ENCODE measurements around the gene MSGN1.

Gene MSGN1

GRCh38 chr2:17851731-17852585 is 35.7 kb downstream of the MSGN1 start:
- no peak overlapping the region for H3K4me3 ChIP-seq (ENCODE audit: low read length)

GRCh38 chr2:17853799-17854198 is 37.5 kb downstream of the MSGN1 start:
- WGBS: 73% methylated on average over 3 of the region's 4 CpGs
- Histone ChIP-seq H3K4me3 (ENCODE audit: low read length) (no peak overlapping the region), H3K27me3 (ENCODE audit: insufficient read depth, low read length) (no peaks in the 10 kb centered on the region), H3K27ac (ENCODE audit: low read depth, low read length) (no peak overlapping the region), H3K9me3 (ENCODE audit: insufficient read depth, low read depth, low read length) (no peaks in the 10 kb centered on the region), H3K9ac (ENCODE audit: low read depth, low read length) (no peak overlapping the region), H3K4me1 (ENCODE audit: insufficient read depth, low read length) (no peaks in the 10 kb centered on the region), H3K36me3 (ENCODE audit: insufficient read depth, low read length) (no peaks in the 10 kb centered on the region)

More at GRCh38 chr2:17851731-17852585, 35.7 kb downstream of the MSGN1 start:
- H3K27ac ChIP-seq (ENCODE audit: low read depth, low read length): no peak overlapping the region
- 55% methylated on average over 9 of the region's 9 CpGs for WGBS
- H3K4me1 ChIP-seq (ENCODE audit: insufficient read depth, low read length): no peaks in the 10 kb centered on the region
- H3K36me3 ChIP-seq (ENCODE audit: insufficient read depth, low read length): no peaks in the 10 kb centered on the region
- no peak overlapping the region for H3K9ac ChIP-seq (ENCODE audit: low read depth, low read length)
- H3K9me3 ChIP-seq (ENCODE audit: insufficient read depth, low read depth, low read length): no peaks in the 10 kb centered on the region
- no peaks in the 10 kb centered on the region for H3K27me3 ChIP-seq (ENCODE audit: insufficient read depth, low read length)

- H3K27me3 ChIP-seq (ENCODE audit: insufficient read depth, low read length): no peaks in the 10 kb centered on the region
Observed at GRCh38 chr2:17857021-17857420, 40.8 kb downstream of the MSGN1 start.

GRCh38 chr2:17858064-17858463 is 41.8 kb downstream of the MSGN1 start:
- no peaks in the 10 kb centered on the region for H3K36me3 ChIP-seq (ENCODE audit: insufficient read depth, low read length)
- no peak overlapping the region for H3K9ac ChIP-seq (ENCODE audit: low read depth, low read length)
- H3K4me1 ChIP-seq (ENCODE audit: insufficient read depth, low read length): no peaks in the 10 kb centered on the region
- no peaks in the 10 kb centered on the region for H3K27me3 ChIP-seq (ENCODE audit: insufficient read depth, low read length)
- H3K27ac ChIP-seq (ENCODE audit: low read depth, low read length): no peak overlapping the region
- WGBS: 85% methylated on average over 1 of the region's 1 CpG
- H3K9me3 ChIP-seq (ENCODE audit: insufficient read depth, low read depth, low read length): no peaks in the 10 kb centered on the region
- H3K4me3 ChIP-seq (ENCODE audit: low read length): no peak overlapping the region

More at GRCh38 chr2:17857021-17857420, 40.8 kb downstream of the MSGN1 start:
- Histone ChIP-seq H3K9me3 (ENCODE audit: insufficient read depth, low read depth, low read length) (no peaks in the 10 kb centered on the region), H3K27ac (ENCODE audit: low read depth, low read length) (no peak overlapping the region), H3K4me1 (ENCODE audit: insufficient read depth, low read length) (no peaks in the 10 kb centered on the region), H3K4me3 (ENCODE audit: low read length) (no peak overlapping the region), H3K36me3 (ENCODE audit: insufficient read depth, low read length) (no peaks in the 10 kb centered on the region), H3K9ac (ENCODE audit: low read depth, low read length) (no peak overlapping the region)
- WGBS: 48% methylated on average over 3 of the region's 3 CpGs

DNA sequence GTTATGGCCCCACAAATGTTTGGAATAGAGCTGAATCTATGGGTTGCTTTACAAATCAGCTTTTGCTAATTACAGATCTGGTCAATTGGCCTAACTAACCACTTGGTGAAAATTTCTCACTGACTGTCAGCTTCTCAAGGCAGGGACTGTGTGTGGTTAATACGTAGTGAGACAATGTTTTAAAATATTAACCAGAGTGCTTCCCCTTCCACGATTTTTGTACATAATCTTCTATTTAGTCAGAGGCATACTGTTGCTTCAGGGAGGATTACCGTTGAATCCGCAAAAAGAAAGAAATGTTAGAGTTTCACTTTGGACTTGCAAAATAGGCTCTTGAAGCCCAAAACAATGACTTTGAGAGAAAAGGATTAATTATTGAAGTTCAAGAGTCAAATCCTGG is 47.3 kb downstream of the MSGN1 start:
- no peaks in the 10 kb centered on the region for H3K9me3 ChIP-seq (ENCODE audit: insufficient read depth, low read depth, low read length)
- 73% methylated on average over 4 of the region's 4 CpGs for WGBS
- H3K27me3 ChIP-seq (ENCODE audit: insufficient read depth, low read length): no peaks in the 10 kb centered on the region
- H3K4me3 ChIP-seq (ENCODE audit: low read length): no peak overlapping the region
- no peak overlapping the region for H3K27ac ChIP-seq (ENCODE audit: low read depth, low read length)
- H3K4me1 ChIP-seq (ENCODE audit: insufficient read depth, low read length): no peaks in the 10 kb centered on the region
- no peaks in the 10 kb centered on the region for H3K36me3 ChIP-seq (ENCODE audit: insufficient read depth, low read length)
- no peak overlapping the region for H3K9ac ChIP-seq (ENCODE audit: low read depth, low read length)

GRCh38 chr2:17864676-17865075 is 48.4 kb downstream of the MSGN1 start:
- Histone ChIP-seq H3K4me1 (ENCODE audit: insufficient read depth, low read length) (no peaks in the 10 kb centered on the region), H3K27ac (ENCODE audit: low read depth, low read length) (no peak overlapping the region), H3K9me3 (ENCODE audit: insufficient read depth, low read depth, low read length) (no peaks in the 10 kb centered on the region), H3K27me3 (ENCODE audit: insufficient read depth, low read length) (no peaks in the 10 kb centered on the region), H3K36me3 (ENCODE audit: insufficient read depth, low read length) (no peaks in the 10 kb centered on the region), H3K9ac (ENCODE audit: low read depth, low read length) (no peak overlapping the region), H3K4me3 (ENCODE audit: low read length) (no peak overlapping the region)
- 80% methylated on average over 1 of the region's 1 CpG for WGBS

- Histone ChIP-seq H3K36me3 (ENCODE audit: insufficient read depth, low read length) (no peaks in the 10 kb centered on the region), H3K27me3 (ENCODE audit: insufficient read depth, low read length) (no peaks in the 10 kb centered on the region), H3K4me3 (ENCODE audit: low read length) (no peak overlapping the region), H3K4me1 (ENCODE audit: insufficient read depth, low read length) (no peaks in the 10 kb centered on the region), H3K9ac (ENCODE audit: low read depth, low read length) (no peak overlapping the region), H3K9me3 (ENCODE audit: insufficient read depth, low read depth, low read length) (no peaks in the 10 kb centered on the region), H3K27ac (ENCODE audit: low read depth, low read length) (no peak overlapping the region)
- WGBS: 99% methylated on average over 2 of the region's 2 CpGs
Observed at GRCh38 chr2:17867133-17867532, 50.9 kb downstream of the MSGN1 start.

All from HUES64 (cell line).